PC-9 (cell line): ENCODE results near the gene OGDH. TPM values are rescaled to one million over a fixed set of nuclear protein-coding genes. Genes with fewer than 3 reads are reported as not detected.
A peak's percentile ranks its signal among the peaks of the same experiment; 100 is the strongest.
"Not testable (repeated sequence)": the region's sequence is repeated elsewhere in the genome, so short reads cannot be mapped to it uniquely, and the experiment has no call there.

ENCODE experiments used
- BruUV-seq: library from RNA; stranded (reverse); fragments of 400-500 nt; replicated peaks from 2 replicates; lab custom pipeline; 2021; lab: Mats Ljungman, UMichigan
- CTCF ChIA-PET: fragments of 300-600 bp; sonication (Branson Sonifier 250); formaldehyde crosslinking; loops from one replicate; lab custom pipeline; 2022; ENCODE audit warnings: antibody characterized with exemption; lab: Charles Lee
- POLR2A ChIA-PET: fragments of 300-600 bp; sonication (Branson Sonifier 250); formaldehyde crosslinking; loops from one replicate; lab custom pipeline; 2022; ENCODE audit warnings: antibody characterized with exemption; ENCODE audit not compliant: unreplicated experiment; lab: Charles Lee
- DNase-seq, 2 experiments: peaks; one replicate each; pipeline versions ENCODE4 v3.0.0 to v3.0.0-alpha.2; 2015 to 2022; ENCODE audit warnings: mixed read lengths in 1 of 2
- H2AFZ ChIP-seq: fragments of 200-600 bp; sonication (generic); 2 replicates; pipeline ENCODE4 v1.8.1; 2017; ENCODE audit warnings: antibody characterized with exemption
- H3F3A ChIP-seq: fragments of 200-600 bp; sonication (generic); 2 replicates; pipeline ENCODE4 v1.8.1; 2017; ENCODE audit warnings: antibody characterized with exemption, mild to moderate bottlenecking, low read depth; ENCODE audit not compliant: insufficient read depth
- H3K27ac ChIP-seq: fragments of 200-600 bp; sonication (generic); 2 replicates; pipeline ENCODE4 v1.6.1; 2016; ENCODE audit warnings: mixed run types
- H3K27me3 ChIP-seq: fragments of 200-600 bp; sonication (generic); 2 replicates; pipeline ENCODE4 v1.6.1; 2016; ENCODE audit warnings: low read depth, mixed run types; ENCODE audit not compliant: insufficient read depth
- H3K36me3 ChIP-seq: fragments of 200-600 bp; sonication (generic); 2 replicates; pipeline ENCODE4 v1.6.1; 2016; ENCODE audit warnings: low read depth, mixed run types
- H3K4me1 ChIP-seq: fragments of 200-600 bp; sonication (generic); replicated peaks from 2 replicates; pipeline ENCODE4 v1.6.1; 2016; ENCODE audit warnings: mixed run types; ENCODE audit not compliant: insufficient read depth
- H3K4me2 ChIP-seq: fragments of 200-600 bp; sonication (generic); 2 replicates; pipeline ENCODE4 v1.6.1; 2017; ENCODE audit warnings: mixed run types
- H3K4me3 ChIP-seq: fragments of 200-600 bp; sonication (generic); 2 replicates; pipeline ENCODE4 v1.6.1; 2016; ENCODE audit warnings: mixed run types
- H3K79me2 ChIP-seq: fragments of 200-600 bp; sonication (generic); 2 replicates; pipeline ENCODE4 v1.6.1; 2017; ENCODE audit warnings: low read depth, mixed run types
- H3K9me2 ChIP-seq: fragments of 200-600 bp; sonication (generic); 2 replicates; pipeline ENCODE4 v1.8.1; 2017; ENCODE audit warnings: mild to moderate bottlenecking; ENCODE audit not compliant: insufficient read depth
- H3K9me3 ChIP-seq: fragments of 200-600 bp; sonication (generic); 2 replicates; pipeline ENCODE4 v1.8.1; 2016; ENCODE audit warnings: low read depth; ENCODE audit not compliant: insufficient read depth
- H4K20me1 ChIP-seq: fragments of 200-600 bp; sonication (generic); 2 replicates; pipeline ENCODE4 v1.8.1; 2017; ENCODE audit not compliant: insufficient read depth
- EZH2 ChIP-seq: fragments of 200-600 bp; sonication (generic); IDR thresholded peaks from 2 replicates; pipeline ENCODE4 v1.8.0; 2017; ENCODE audit warnings: antibody characterized with exemption, low read depth
- intact Hi-C: fragments of 100-400 bp; cut with micrococcal nuclease; formaldehyde crosslinking; loops from one replicate; pipeline ENCODE4 v1.10.0; 2022; ENCODE audit not compliant: unreplicated experiment
- total RNA-seq: library from RNA; stranded (reverse); gene quantifications from 2 replicates; pipeline ENCODE4 v1.2.3, GENCODE V29; 2021
- TF ChIP-seq, protein P1 (sequence below): fragments of 200-600 bp; sonication (generic); conservative IDR thresholded peaks from 2 replicates; pipeline ENCODE4 v1.6.1; 2017; ENCODE audit warnings: mixed run types, antibody characterized with exemption, mild to moderate bottlenecking, moderate library complexity

The OGDH gene
- total RNA-seq, 1 experiment from 2014 or later, result 135 TPM

DNA sequence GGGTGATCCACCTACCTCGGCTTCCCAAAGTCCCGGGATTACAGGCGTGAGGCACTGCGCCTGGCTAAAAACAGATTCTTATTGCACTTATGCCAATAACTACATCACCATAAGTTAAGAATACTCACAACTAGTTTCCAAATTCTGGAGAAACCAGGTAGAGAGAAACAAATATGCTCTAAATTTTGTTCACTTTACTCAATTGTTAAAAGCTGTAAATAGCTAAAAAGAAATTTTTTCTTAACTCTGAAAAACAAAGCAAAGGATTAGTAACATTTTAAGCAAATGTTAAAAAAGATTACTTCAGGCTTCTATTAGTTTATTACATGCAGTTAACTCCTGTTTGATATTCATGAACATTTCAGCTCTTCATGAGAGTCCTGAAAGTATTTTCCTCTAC lies 113.9 kb downstream of the OGDH start:
- POLR2A ChIA-PET, result interaction anchor here (0.7 kb wide), 1 partner anchor 143 kb away, joined by 12 read pairs; no protein-coding TSS in a partner anchor
- no peak overlapping the region for H2AFZ ChIP-seq
- no peak for TF ChIP-seq EZH2
- TF ChIP-seq, protein P1, sequence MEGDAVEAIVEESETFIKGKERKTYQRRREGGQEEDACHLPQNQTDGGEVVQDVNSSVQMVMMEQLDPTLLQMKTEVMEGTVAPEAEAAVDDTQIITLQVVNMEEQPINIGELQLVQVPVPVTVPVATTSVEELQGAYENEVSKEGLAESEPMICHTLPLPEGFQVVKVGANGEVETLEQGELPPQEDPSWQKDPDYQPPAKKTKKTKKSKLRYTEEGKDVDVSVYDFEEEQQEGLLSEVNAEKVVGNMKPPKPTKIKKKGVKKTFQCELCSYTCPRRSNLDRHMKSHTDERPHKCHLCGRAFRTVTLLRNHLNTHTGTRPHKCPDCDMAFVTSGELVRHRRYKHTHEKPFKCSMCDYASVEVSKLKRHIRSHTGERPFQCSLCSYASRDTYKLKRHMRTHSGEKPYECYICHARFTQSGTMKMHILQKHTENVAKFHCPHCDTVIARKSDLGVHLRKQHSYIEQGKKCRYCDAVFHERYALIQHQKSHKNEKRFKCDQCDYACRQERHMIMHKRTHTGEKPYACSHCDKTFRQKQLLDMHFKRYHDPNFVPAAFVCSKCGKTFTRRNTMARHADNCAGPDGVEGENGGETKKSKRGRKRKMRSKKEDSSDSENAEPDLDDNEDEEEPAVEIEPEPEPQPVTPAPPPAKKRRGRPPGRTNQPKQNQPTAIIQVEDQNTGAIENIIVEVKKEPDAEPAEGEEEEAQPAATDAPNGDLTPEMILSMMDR, result no peak
- H3K4me3 ChIP-seq, result no peak overlapping the region
- H4K20me1 ChIP-seq, result no peaks in the 10 kb centered on the region
- no peaks in the 10 kb centered on the region for H3K27me3 ChIP-seq
- CTCF ChIA-PET, result no interaction called here
- no TSS peak for BruUV-seq
- no peaks in the 10 kb centered on the region for H3K36me3 ChIP-seq
- H3K4me2 ChIP-seq, result no peak overlapping the region
- no peak for DNase-seq
- peaks cover 17% of the 10 kb centered on the region for H3K4me1 ChIP-seq
- H3K9me3 ChIP-seq, result peaks cover 10% of the 10 kb centered on the region
- intact Hi-C loops, result no loop called here
- no peaks in the 10 kb centered on the region for H3K9me2 ChIP-seq
- H3K79me2 ChIP-seq, result no peaks in the 10 kb centered on the region
- H3K27ac ChIP-seq, result no peak overlapping the region
- peaks cover 34% of the 10 kb centered on the region for H3F3A ChIP-seq

DNA sequence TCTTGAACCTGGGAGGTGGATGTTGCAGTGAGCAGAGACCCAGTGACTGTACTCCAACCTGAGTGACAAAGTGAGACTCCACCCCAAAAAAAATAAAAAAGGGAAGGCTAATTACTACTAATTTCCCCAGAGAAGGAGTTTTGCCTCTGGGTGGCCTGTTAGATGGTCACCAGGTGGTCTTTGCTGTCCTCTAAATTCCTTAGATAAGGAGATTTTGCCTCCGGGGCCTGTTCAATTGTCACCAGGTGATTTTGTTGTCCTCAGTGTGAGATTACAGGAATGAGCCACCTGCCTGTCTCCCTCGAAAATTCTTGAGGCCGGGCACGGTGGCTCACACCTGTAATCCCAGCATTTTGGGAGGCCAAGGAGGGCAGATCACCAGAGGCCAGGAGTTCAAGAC lies 117.8 kb downstream of the OGDH start:
- peaks cover 10% of the 10 kb centered on the region for H3K9me3 ChIP-seq
- ChIA-PET POLR2A (no interaction called here), CTCF (no interaction called here)
- peaks cover 24% of the 10 kb centered on the region for H3K4me1 ChIP-seq
- no TSS peak for BruUV-seq
- intact Hi-C loops, result no loop called here
- H3K9me2 ChIP-seq, result no peaks in the 10 kb centered on the region
- H3K27ac ChIP-seq, result no peak overlapping the region
- no peak overlapping the region for H2AFZ ChIP-seq
- peaks cover 28% of the 10 kb centered on the region for H3F3A ChIP-seq
- no peaks in the 10 kb centered on the region for H3K79me2 ChIP-seq
- H3K27me3 ChIP-seq, result no peaks in the 10 kb centered on the region
- no peak overlapping the region for H3K4me3 ChIP-seq
- TF ChIP-seq, protein P1, result no peak
- TF ChIP-seq EZH2, result no peak
- no peak overlapping the region for H3K4me2 ChIP-seq
- no peaks in the 10 kb centered on the region for H3K36me3 ChIP-seq
- DNase-seq, result no peak
- no peaks in the 10 kb centered on the region for H4K20me1 ChIP-seq

DNA sequence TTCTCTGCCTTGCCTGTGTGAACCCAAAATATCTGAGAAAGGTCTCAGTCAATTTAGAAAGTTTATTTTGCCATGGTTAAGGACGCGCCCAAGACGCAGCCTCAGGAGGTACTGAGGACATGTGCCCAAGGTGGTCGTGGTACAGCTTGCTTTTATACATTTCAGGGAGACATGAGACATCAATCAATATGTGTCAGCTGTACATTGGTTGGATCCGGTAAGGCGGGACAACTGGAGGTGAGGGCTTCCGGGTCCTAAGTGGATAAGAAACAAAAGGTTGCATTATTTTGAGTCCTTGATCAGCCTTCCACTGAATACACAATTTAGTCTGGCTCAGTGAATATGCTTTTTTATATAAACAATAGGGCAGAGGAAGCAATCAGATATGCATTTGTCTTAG lies 119.8 kb downstream of the OGDH start:
- Histone ChIP-seq H3K4me1 (peaks cover 24% of the 10 kb centered on the region), H3F3A (peaks cover 22% of the 10 kb centered on the region), H3K27ac (0 out of 2 replicates have a peak overlapping the region, but pooled peaks have one; percentile 6)
- CTCF ChIA-PET, result interaction anchor here (0.6 kb wide), 1 partner anchor 16 kb away, joined by 4 read pairs; no protein-coding TSS in a partner anchor
- H3K4me2 ChIP-seq, H3K9me2 ChIP-seq, DNase-seq, POLR2A ChIA-PET, H3K4me3 ChIP-seq, H3K27me3 ChIP-seq, H3K79me2 ChIP-seq, BruUV-seq, intact Hi-C loops, H4K20me1 ChIP-seq, H3K36me3 ChIP-seq, H2AFZ ChIP-seq, H3K9me3 ChIP-seq: not testable (repeated sequence)
